ENCODE data around the gene COMMD10. TPM values are rescaled to one million over a fixed set of nuclear protein-coding genes. Genes with fewer than 3 reads are reported as not detected.

Gene COMMD10
- total and polyA plus RNA-seq, 12 donors: 16.8 to 42.8 (median 35.4) TPM

- DNase-seq (no peak), ATAC-seq (no peak)
- Histone ChIP-seq H3K4me1 (no peaks in the 10 kb centered on the region), H3K36me3 (peaks cover 0 to 16% (median 4%) of the 10 kb centered on the region in 9 donors), H3K4me3 (no peak overlapping the region), H3K27ac (no peak overlapping the region), H3K27me3 (no peaks in the 10 kb centered on the region), H3K9me3 (peaks cover 0 to 42% (median 13%) of the 10 kb centered on the region in 11 donors)
- WGBS, 2 donors: 97 to 98% methylated on average over 2 of the region's 2 CpGs
- TF ChIP-seq, protein P1, sequence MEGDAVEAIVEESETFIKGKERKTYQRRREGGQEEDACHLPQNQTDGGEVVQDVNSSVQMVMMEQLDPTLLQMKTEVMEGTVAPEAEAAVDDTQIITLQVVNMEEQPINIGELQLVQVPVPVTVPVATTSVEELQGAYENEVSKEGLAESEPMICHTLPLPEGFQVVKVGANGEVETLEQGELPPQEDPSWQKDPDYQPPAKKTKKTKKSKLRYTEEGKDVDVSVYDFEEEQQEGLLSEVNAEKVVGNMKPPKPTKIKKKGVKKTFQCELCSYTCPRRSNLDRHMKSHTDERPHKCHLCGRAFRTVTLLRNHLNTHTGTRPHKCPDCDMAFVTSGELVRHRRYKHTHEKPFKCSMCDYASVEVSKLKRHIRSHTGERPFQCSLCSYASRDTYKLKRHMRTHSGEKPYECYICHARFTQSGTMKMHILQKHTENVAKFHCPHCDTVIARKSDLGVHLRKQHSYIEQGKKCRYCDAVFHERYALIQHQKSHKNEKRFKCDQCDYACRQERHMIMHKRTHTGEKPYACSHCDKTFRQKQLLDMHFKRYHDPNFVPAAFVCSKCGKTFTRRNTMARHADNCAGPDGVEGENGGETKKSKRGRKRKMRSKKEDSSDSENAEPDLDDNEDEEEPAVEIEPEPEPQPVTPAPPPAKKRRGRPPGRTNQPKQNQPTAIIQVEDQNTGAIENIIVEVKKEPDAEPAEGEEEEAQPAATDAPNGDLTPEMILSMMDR (IDR thresholded peaks at IDR 0.05): no peak
- intact Hi-C loops (cut with DNase I): no loop called here
Measured at GRCh38 chr5:116288524-116288923, 203.7 kb downstream of the COMMD10 start.

- Histone ChIP-seq H3K4me1 (no peaks in the 10 kb centered on the region), H3K4me3 (no peak overlapping the region), H3K9me3 (peaks cover 0 to 42% (median 13%) of the 10 kb centered on the region in 11 donors), H3K27ac (no peak overlapping the region), H3K27me3 (no peaks in the 10 kb centered on the region), H3K36me3 (peaks cover 0 to 22% (median 4%) of the 10 kb centered on the region in 9 donors)
- ATAC-seq (no peak), DNase-seq (no peak)
- TF ChIP-seq, protein P1 (IDR thresholded peaks at IDR 0.05): no peak
- WGBS, 2 donors: 71 to 75% methylated on average over 3 of the region's 3 CpGs
- intact Hi-C loops (cut with DNase I): no loop called here
Measured at GRCh38 chr5:116289276-116289675, 204.5 kb downstream of the COMMD10 start.

DNA sequence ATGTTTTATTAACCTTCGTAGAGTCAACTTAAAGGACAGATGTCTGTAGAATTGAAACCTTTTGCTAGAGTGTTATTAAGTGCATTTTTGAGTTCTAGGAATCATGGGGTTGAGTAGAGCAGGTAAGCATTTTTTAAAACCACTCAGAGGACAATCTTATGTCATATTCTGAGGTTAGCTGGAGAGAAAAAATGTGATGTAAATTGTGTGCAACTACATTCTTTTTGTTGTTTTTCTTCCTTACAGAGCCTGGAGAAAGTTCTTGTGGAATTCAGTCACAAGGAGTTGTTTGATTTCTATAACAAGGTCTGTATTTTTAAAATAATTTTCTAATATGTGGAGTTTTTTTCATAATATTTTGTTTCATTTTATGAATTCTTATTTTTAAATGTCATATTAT is 206.4 kb downstream of the COMMD10 start:
- no peak for ATAC-seq

DNA sequence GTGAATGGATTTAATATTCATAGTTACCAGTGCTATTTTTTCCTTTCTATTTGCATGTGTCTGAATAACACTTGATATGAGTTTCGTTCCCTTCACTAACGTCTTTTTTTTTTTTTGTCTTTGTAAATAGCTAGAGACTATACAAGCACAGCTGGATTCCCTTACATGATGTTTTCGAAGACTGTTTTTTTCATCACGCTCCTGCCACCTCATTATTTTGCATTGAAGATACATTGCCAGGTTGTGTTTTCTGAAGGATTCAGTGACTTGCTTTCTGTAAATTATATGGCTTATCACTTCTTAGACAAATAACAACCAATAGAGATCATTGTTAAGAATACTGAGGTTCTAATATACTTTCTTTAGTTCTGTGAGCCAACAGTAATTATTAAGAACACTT is 207.5 kb downstream of the COMMD10 start:
- Histone ChIP-seq H3K4me1 (no peaks in the 10 kb centered on the region), H3K36me3 (peaks cover 0 to 28% (median 5%) of the 10 kb centered on the region in 9 donors), H3K4me3 (no peak overlapping the region), H3K27ac (no peak overlapping the region), H3K9me3 (peaks cover 0 to 30% (median 11%) of the 10 kb centered on the region in 11 donors), H3K27me3 (no peaks in the 10 kb centered on the region)
- TF ChIP-seq, protein P1 (IDR thresholded peaks at IDR 0.05): no peak
- intact Hi-C loops (cut with DNase I): no loop called here
- WGBS, 2 donors: 79 to 86% methylated on average over 4 of the region's 4 CpGs
- DNase-seq (no peak), ATAC-seq (no peak)

More for the DNA sequence above, 206.4 kb downstream of the COMMD10 start:
- intact Hi-C loops (cut with DNase I): no loop called here
- peaks cover 0 to 37% (median 13%) of the 10 kb centered on the region in 11 donors for H3K9me3 ChIP-seq
- TF ChIP-seq, protein P1 (IDR thresholded peaks at IDR 0.05): no peak
- no peak for DNase-seq
- H3K4me3 ChIP-seq: no peak overlapping the region
- H3K4me1 ChIP-seq: no peaks in the 10 kb centered on the region
- no peak overlapping the region for H3K27ac ChIP-seq
- WGBS, 2 donors: 89 to 95% methylated on average over 1 of the region's 1 CpG
- H3K36me3 ChIP-seq: peaks cover 0 to 24% (median 4%) of the 10 kb centered on the region in 9 donors
- no peaks in the 10 kb centered on the region for H3K27me3 ChIP-seq
